Thoracic aorta (tissue), 2 donors: ENCODE measurements around the gene EPN3. TPM values are rescaled to one million over a fixed set of nuclear protein-coding genes. Genes with fewer than 3 reads are reported as not detected.

Experiments
- ATAC-seq: fragments of 150-250 bp; one replicate; pipeline ENCODE4 v1.8.0; 2017; ENCODE audit warnings: low read depth; ENCODE audit not compliant: insufficient number of reproducible peaks, low FRiP score
- DNase-seq: peaks from one replicate; pipeline ENCODE4 v3.0.0-alpha.2; 2020; ENCODE audit warnings: low spot score
- H3K27ac ChIP-seq, 2 donors: fragments of 200-600 bp; sonication (generic); 1 replicate in 1 of 2; 2 replicates in 1 of 2; pipeline ENCODE4 v1.5.1; 2016; ENCODE audit warnings: mild to moderate bottlenecking in 2 of 2, moderate library complexity in 2 of 2
- H3K27me3 ChIP-seq: fragments of 200-600 bp; sonication (generic); replicated peaks from 2 replicates; pipeline ENCODE4 v1.6.0; 2016; ENCODE audit warnings: mild to moderate bottlenecking; ENCODE audit not compliant: insufficient read depth
- H3K36me3 ChIP-seq: fragments of 200-600 bp; sonication (generic); one replicate; pipeline ENCODE4 v1.5.1; 2016
- H3K4me1 ChIP-seq, 2 donors: fragments of 200-600 bp; sonication (generic); 1 replicate in 1 of 2; 2 replicates in 1 of 2; pipeline versions ENCODE4 v1.5.1 to v1.6.0; 2016; ENCODE audit warnings: low read depth in 2 of 2, mild to moderate bottlenecking in 1 of 2; ENCODE audit not compliant: control insufficient read depth in 1 of 2
- H3K4me3 ChIP-seq: fragments of 200-600 bp; sonication (generic); 2 replicates; pipeline ENCODE4 v1.5.1; 2016; ENCODE audit warnings: mild to moderate bottlenecking
- H3K9me3 ChIP-seq: fragments of 200-600 bp; sonication (generic); 2 replicates; pipeline ENCODE4 v1.5.1; 2016
- total RNA-seq, 2 donors: library from RNA; depleted of rRNA; stranded (reverse); fragments of >200 nt; gene quantifications; one replicate each; pipeline versions ENCODE4 v1.1.0 to v1.2.3, GENCODE V29; 2016
- TF ChIP-seq, protein P1 (sequence below): fragments of 200-600 bp; sonication (generic); IDR thresholded peaks from one replicate; pipeline ENCODE4 v1.5.1; 2019; ENCODE audit warnings: antibody characterized with exemption

The EPN3 gene
- total RNA-seq, 2 donors from 2014 or later: 1.4 TPM; not detected in 1

GRCh38 chr17:50584749-50585148 lies 52.2 kb downstream of the EPN3 start:
- H3K4me3 ChIP-seq: no peak overlapping the region
- H3K4me1 ChIP-seq: peaks cover 8 to 17% of the 10 kb centered on the region in 2 donors
- ATAC-seq (no peak), DNase-seq (no peak)
- H3K27ac ChIP-seq: no peak overlapping the region
- H3K27me3 ChIP-seq: no peaks in the 10 kb centered on the region
- H3K9me3 ChIP-seq: no peaks in the 10 kb centered on the region
- no peaks in the 10 kb centered on the region for H3K36me3 ChIP-seq
- TF ChIP-seq, protein P1, sequence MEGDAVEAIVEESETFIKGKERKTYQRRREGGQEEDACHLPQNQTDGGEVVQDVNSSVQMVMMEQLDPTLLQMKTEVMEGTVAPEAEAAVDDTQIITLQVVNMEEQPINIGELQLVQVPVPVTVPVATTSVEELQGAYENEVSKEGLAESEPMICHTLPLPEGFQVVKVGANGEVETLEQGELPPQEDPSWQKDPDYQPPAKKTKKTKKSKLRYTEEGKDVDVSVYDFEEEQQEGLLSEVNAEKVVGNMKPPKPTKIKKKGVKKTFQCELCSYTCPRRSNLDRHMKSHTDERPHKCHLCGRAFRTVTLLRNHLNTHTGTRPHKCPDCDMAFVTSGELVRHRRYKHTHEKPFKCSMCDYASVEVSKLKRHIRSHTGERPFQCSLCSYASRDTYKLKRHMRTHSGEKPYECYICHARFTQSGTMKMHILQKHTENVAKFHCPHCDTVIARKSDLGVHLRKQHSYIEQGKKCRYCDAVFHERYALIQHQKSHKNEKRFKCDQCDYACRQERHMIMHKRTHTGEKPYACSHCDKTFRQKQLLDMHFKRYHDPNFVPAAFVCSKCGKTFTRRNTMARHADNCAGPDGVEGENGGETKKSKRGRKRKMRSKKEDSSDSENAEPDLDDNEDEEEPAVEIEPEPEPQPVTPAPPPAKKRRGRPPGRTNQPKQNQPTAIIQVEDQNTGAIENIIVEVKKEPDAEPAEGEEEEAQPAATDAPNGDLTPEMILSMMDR: no peak

DNA sequence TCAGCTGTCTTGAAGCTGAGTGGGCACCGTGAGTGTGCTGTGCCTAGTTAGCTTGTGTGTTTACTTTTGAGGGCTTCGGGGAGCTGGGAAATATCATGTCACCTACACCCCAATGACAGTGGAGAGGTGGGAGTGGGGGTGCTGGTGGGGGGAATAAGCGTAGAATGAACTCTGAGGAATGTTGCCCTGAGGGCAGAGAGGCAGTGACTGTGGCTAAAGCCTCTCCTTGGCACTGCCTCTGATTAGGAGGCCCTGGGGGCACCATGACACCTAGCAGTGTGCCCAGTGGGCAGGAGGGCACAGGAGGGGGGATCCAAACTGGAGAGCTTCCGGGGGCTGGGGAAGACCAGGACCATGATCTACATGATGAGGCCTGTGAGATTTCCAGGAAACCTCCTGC lies 52.8 kb downstream of the EPN3 start:
- Histone ChIP-seq H3K4me1 (peaks cover 8 to 23% of the 10 kb centered on the region in 2 donors), H3K4me3 (no peak overlapping the region), H3K27me3 (no peaks in the 10 kb centered on the region), H3K9me3 (no peaks in the 10 kb centered on the region), H3K27ac (no peak overlapping the region), H3K36me3 (no peaks in the 10 kb centered on the region)
- DNase-seq: no peak
- TF ChIP-seq, protein P1: no peak
- no peak for ATAC-seq

DNA sequence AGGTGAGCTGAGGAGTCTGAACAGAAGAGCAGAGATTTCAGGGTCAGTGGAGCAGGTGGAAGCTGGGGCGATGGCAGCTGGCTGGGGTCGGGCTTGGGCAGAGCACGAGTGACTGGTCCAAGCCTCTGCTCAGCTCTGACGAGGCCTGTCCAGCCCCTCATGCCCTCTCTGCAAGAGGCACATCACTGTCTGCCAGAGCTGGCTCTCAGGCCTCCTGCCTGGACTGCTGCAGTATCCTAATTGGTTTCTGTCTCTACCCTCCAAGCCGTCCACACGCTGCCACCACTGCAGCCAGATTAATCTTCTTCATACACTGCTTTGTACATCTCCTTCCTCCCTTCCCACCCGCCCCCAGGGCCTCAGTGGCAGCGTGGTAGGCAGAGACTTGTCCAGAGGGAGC lies 53.4 kb downstream of the EPN3 start:
- no peak overlapping the region for H3K27ac ChIP-seq
- no peak overlapping the region for H3K4me3 ChIP-seq
- H3K27me3 ChIP-seq: no peaks in the 10 kb centered on the region
- DNase-seq: no peak
- H3K9me3 ChIP-seq: no peaks in the 10 kb centered on the region
- H3K36me3 ChIP-seq: no peaks in the 10 kb centered on the region
- H3K4me1 ChIP-seq: peaks cover 8 to 28% of the 10 kb centered on the region in 2 donors
- TF ChIP-seq, protein P1: no peak
- no peak for ATAC-seq

- DNase-seq (no peak), ATAC-seq (no peak)
- no peaks in the 10 kb centered on the region for H3K36me3 ChIP-seq
- H3K27ac ChIP-seq: no peak overlapping the region
- H3K9me3 ChIP-seq: no peaks in the 10 kb centered on the region
- no peaks in the 10 kb centered on the region for H3K27me3 ChIP-seq
- H3K4me3 ChIP-seq: no peak overlapping the region
- TF ChIP-seq, protein P1: no peak
- H3K4me1 ChIP-seq: peaks cover 8 to 29% of the 10 kb centered on the region in 2 donors
Measured at GRCh38 chr17:50586421-50587247, 54.1 kb downstream of the EPN3 start.

DNA sequence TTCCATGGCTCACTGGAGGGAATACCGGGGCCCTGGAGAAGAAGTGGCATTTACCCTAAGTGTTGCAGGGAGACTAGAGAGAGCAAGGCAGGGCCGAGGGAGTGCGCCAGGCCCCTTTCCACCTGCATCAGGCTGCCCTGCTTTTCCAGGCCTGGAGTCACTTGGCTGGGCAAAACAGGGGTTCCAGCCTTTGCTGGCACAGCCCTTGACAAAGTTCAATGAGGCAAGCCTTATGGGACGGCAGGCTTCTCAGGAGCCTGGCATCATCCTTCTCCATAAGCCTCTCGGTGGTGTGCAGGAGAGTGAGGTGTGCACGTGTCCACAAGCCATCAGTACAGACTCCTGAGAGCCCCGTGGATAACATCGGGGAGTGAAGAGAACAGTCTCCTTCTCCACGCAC lies 55.0 kb downstream of the EPN3 start:
- DNase-seq (no peak), ATAC-seq (no peak)
- no peak overlapping the region for H3K27ac ChIP-seq
- H3K4me1 ChIP-seq: peaks cover 8 to 31% of the 10 kb centered on the region in 2 donors
- no peaks in the 10 kb centered on the region for H3K9me3 ChIP-seq
- H3K27me3 ChIP-seq: no peaks in the 10 kb centered on the region
- H3K4me3 ChIP-seq: no peak overlapping the region
- H3K36me3 ChIP-seq: no peaks in the 10 kb centered on the region
- TF ChIP-seq, protein P1: no peak
